ENCODE results near the gene MATN3. TPM values are rescaled to one million over a fixed set of nuclear protein-coding genes. Genes with fewer than 3 reads are reported as not detected.

MATN3 gene
- total and polyA plus RNA-seq, 9 of the 15 experiments (the other 6 are each of a cell fraction or from before 2014, with no cell fraction given) = not detected

GRCh38 chr2:20027260-20027677 is 14.8 kb upstream of the MATN3 start:
- CTCF ChIA-PET (ENCODE audit: low intra/inter-chr PET ratio) = no interaction called here
- no TSS peak for BruUV-seq (replicated peaks)
- intact Hi-C loops (cut with micrococcal nuclease) = no loop called here

More at GRCh38 chr2:20027260-20027677, 14.8 kb upstream of the MATN3 start:
- no peaks in the 10 kb centered on the region; the same call in 1 of the 2 replicates for H3K9me3 ChIP-seq (replicated peaks; ENCODE audit: control insufficient read depth, insufficient read depth, low read depth, low read length)
- no peaks in the 10 kb centered on the region for H3K79me2 ChIP-seq (ENCODE audit: control insufficient read depth, insufficient read depth, low read length)
- no peak overlapping the region for H3K9ac ChIP-seq (ENCODE audit: insufficient read depth in 1 of 2, low read depth in 2 of 2, low read length in 2 of 2)
- no peak overlapping the region for H3K4me3 ChIP-seq
- FAIRE-seq (no peak), DNase-seq (ENCODE audit: extremely low read depth in 1 of 4, low spot score in 3 of 4) (no peak), ATAC-seq (no peak)
- no peak overlapping the region for H2AFZ ChIP-seq (ENCODE audit: low read depth, low read length)
- 33% methylated on average over 4 of the region's 4 CpGs for WGBS (ENCODE audit: insufficient coverage, low coverage, missing lambda C conversion rate)
- no peaks in the 10 kb centered on the region for H3K9me1 ChIP-seq (ENCODE audit: control insufficient read depth, insufficient read depth, low read length)
- in situ Hi-C loops (cut with MboI) = no loop called here
- H4K20me1 ChIP-seq (replicated peaks; ENCODE audit: control insufficient read depth, insufficient read depth, low read length) = no peaks in the 10 kb centered on the region
- H3K4me2 ChIP-seq (ENCODE audit: insufficient read depth, low read length) = no peak overlapping the region
- H3K36me3 ChIP-seq (ENCODE audit: control insufficient read depth, insufficient read depth, low read length) = peaks cover 28% of the 10 kb centered on the region
- H3K27ac ChIP-seq (ENCODE audit: extremely low read depth, low read depth, low read length) = no peak overlapping the region; the same call in 2 of the 3 replicates
- TF ChIP-seq PBX2 (CRISPR knock-in tag; IDR thresholded peaks at IDR 0.05; ENCODE audit: low read depth) (no peak), PBX2 (tag; conservative IDR thresholded peaks at IDR 0.05; ENCODE audit: low read depth) (peak; percentile 64; the same call in 1 of the 2 replicates), HLTF (IDR thresholded peaks at IDR 0.05) (no peak), CXXC5 (CRISPR knock-in tag; IDR thresholded peaks at IDR 0.05) (no peak), NR2C2 (CRISPR knock-in tag; IDR thresholded peaks at IDR 0.05) (no peak), NR2C2 (tag; IDR thresholded peaks at IDR 0.05) (peak; percentile 35; the same call in 1 of the 2 replicates), FOXJ3 (CRISPR knock-in tag; IDR thresholded peaks at IDR 0.05) (no peak), ZZZ3 (IDR thresholded peaks at IDR 0.05) (no peak), MEIS2 (IDR thresholded peaks at IDR 0.05; ENCODE audit: partially characterized antibody) (peak; percentile 70)
- TF ChIP-seq, protein P1, sequence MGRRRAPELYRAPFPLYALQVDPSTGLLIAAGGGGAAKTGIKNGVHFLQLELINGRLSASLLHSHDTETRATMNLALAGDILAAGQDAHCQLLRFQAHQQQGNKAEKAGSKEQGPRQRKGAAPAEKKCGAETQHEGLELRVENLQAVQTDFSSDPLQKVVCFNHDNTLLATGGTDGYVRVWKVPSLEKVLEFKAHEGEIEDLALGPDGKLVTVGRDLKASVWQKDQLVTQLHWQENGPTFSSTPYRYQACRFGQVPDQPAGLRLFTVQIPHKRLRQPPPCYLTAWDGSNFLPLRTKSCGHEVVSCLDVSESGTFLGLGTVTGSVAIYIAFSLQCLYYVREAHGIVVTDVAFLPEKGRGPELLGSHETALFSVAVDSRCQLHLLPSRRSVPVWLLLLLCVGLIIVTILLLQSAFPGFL (CRISPR knock-in tag; IDR thresholded peaks at IDR 0.05) = no peak
- POLR2A ChIA-PET = interaction anchor here (1.0 to 1.5 kb wide), 3 partner anchors 12 to 25 kb away, joined by 3 to 6 read pairs (median 5); partner anchors contain the start of gene LAPTM4A
- no peaks in the 10 kb centered on the region for H3K27me3 ChIP-seq (ENCODE audit: control insufficient read depth in 2 of 2, insufficient read depth in 2 of 2, low read length in 2 of 2)
- H3K4me1 ChIP-seq (replicated peaks in 1 of 2; ENCODE audit: control insufficient read depth in 2 of 2, insufficient read depth in 2 of 2, low read length in 2 of 2) = peaks cover 0 to 8% of the 10 kb centered on the region in 2 experiments; a peak in 2 of 5 replicates

All from K562 (cell line).